ENCODE results near the gene MRAS.
"Not testable (repeated sequence)": the region's sequence is repeated elsewhere in the genome, so short reads cannot be mapped to it uniquely, and the experiment has no call there.

MRAS gene

GRCh38 chr3:138367326-138367850 lies 19.0 kb downstream of the MRAS start:
- no peak for DNase-seq (ENCODE audit: low spot score)

- DNase-seq (ENCODE audit: low spot score): peak; percentile 65
Observed at GRCh38 chr3:138367911-138368310, 19.5 kb downstream of the MRAS start.

GRCh38 chr3:138369151-138369900 lies 20.9 kb downstream of the MRAS start:
- DNase-seq (ENCODE audit: low spot score): peak; percentile 51

- no peak for DNase-seq (ENCODE audit: low spot score)
Observed at GRCh38 chr3:138370321-138370720, 21.9 kb downstream of the MRAS start.

GRCh38 chr3:138371070-138371965 lies 22.9 kb downstream of the MRAS start:
- no peak for DNase-seq (ENCODE audit: low spot score)

GRCh38 chr3:138373087-138373735 lies 24.8 kb downstream of the MRAS start:
- no peak for DNase-seq (ENCODE audit: low spot score)

- no peak for DNase-seq (ENCODE audit: low spot score)
Observed at GRCh38 chr3:138373736-138374094, 25.3 kb downstream of the MRAS start.

GRCh38 chr3:138374573-138375134 lies 26.3 kb downstream of the MRAS start:
- DNase-seq (ENCODE audit: low spot score): no peak

- no peak for DNase-seq (ENCODE audit: low spot score)
Observed at GRCh38 chr3:138375447-138375846, 27.1 kb downstream of the MRAS start.

- DNase-seq (ENCODE audit: low spot score): no peak
Observed at GRCh38 chr3:138376663-138377062, 28.3 kb downstream of the MRAS start.

- DNase-seq (ENCODE audit: low spot score): not testable (repeated sequence)
Observed at GRCh38 chr3:138377212-138377611, 28.8 kb downstream of the MRAS start.

GRCh38 chr3:138377804-138378203 lies 29.4 kb downstream of the MRAS start:
- no peak for DNase-seq (ENCODE audit: low spot score)

GRCh38 chr3:138378331-138378730 lies 30.0 kb downstream of the MRAS start:
- no peak for DNase-seq (ENCODE audit: low spot score)

- no peak for DNase-seq (ENCODE audit: low spot score)
Observed at GRCh38 chr3:138378990-138379389, 30.6 kb downstream of the MRAS start.

- DNase-seq (ENCODE audit: low spot score): peak; percentile 94
Observed at GRCh38 chr3:138381413-138381901, 33.1 kb downstream of the MRAS start.

- peak; percentile 73 for DNase-seq (ENCODE audit: low spot score)
Observed at GRCh38 chr3:138381950-138382715, 33.8 kb downstream of the MRAS start.

GRCh38 chr3:138383715-138384465 lies 35.5 kb downstream of the MRAS start:
- DNase-seq (ENCODE audit: low spot score): no peak

- DNase-seq (ENCODE audit: low spot score): no peak
Observed at GRCh38 chr3:138384531-138384930, 36.2 kb downstream of the MRAS start.

GRCh38 chr3:138384976-138385375 lies 36.6 kb downstream of the MRAS start:
- DNase-seq (ENCODE audit: low spot score): no peak

GRCh38 chr3:138389144-138389601 lies 40.8 kb downstream of the MRAS start:
- DNase-seq (ENCODE audit: low spot score): peak; percentile 47

All from globus pallidus (tissue), 1 donor.